ENCODE data around the gene COL9A1. TPM values are rescaled to one million over a fixed set of nuclear protein-coding genes. Genes with fewer than 3 reads are reported as not detected.

COL9A1 gene
- total RNA-seq, 1 experiment from 2014 or later = not detected

DNA sequence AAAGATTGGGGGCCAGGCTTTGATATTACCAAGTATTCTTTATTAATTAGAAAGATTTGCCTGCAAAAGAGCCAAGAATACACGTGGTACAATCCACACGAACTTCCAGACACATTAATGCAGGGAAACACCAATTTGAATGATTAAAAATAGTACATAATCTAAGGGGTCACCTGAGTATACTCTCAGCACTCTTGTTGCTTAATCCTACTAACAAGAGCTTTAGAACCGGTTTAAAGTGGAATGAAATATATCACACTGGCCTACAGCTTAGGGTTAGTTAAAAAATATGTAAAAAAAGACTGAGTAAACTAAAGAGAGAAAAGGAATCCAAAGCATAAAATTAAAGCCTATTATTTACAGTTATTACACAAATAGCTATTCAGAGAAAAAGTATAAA, 49.0 kb downstream of the COL9A1 start:
- ATAC-seq (no peak), DNase-seq (ENCODE audit: low read depth, low spot score) (no peak)
- Histone ChIP-seq H3K9ac (ENCODE audit: low read length) (no peak overlapping the region), H3K27ac (ENCODE audit: low read depth, low read length) (no peak overlapping the region), H2AFZ (ENCODE audit: low read depth, low read length, poor library complexity, severe bottlenecking) (no peak overlapping the region), H3K79me2 (ENCODE audit: insufficient read depth, low read length) (no peaks in the 10 kb centered on the region), H3K9me3 (ENCODE audit: control insufficient read depth in 1 of 2, insufficient read depth in 1 of 2, low read depth in 1 of 2, low read length in 2 of 2) (no peaks in the 10 kb centered on the region), H3K9me2 (ENCODE audit: insufficient read depth) (no peaks in the 10 kb centered on the region), H3K36me3 (ENCODE audit: control insufficient read depth in 1 of 2, insufficient read depth in 2 of 2, low read length in 2 of 2) (no peaks in the 10 kb centered on the region), H4K20me1 (ENCODE audit: insufficient read depth) (no peaks in the 10 kb centered on the region), H3K27me3 (ENCODE audit: insufficient read depth, low read length) (peaks cover 53% of the 10 kb centered on the region), H3K4me1 (ENCODE audit: control insufficient read depth in 1 of 2, insufficient read depth in 2 of 2, low read length in 2 of 2) (no peaks in the 10 kb centered on the region), H3K4me3 (replicated peaks in 1 of 2; ENCODE audit: low read depth in 1 of 2, low read length in 2 of 2) (no peak overlapping the region), H3K4me2 (ENCODE audit: low read length) (no peak overlapping the region)
- TF ChIP-seq EZH2 (IDR thresholded peaks at IDR 0.05) = no peak
- POLR2A ChIA-PET = no interaction called here
- CTCF ChIA-PET = interaction anchor here (1.3 kb wide), 1 partner anchor 33 kb away, joined by 4 read pairs; no protein-coding TSS in a partner anchor
- RAD21 ChIA-PET (ENCODE audit: low non-redundant PET in 1 of 2, low total read pairs in 2 of 2, uncharacterized antibody in 2 of 2, unreplicated experiment in 2 of 2) = interaction anchor here in 1 of 2 experiments (0.6 kb wide), 1 partner anchor 29 kb away, joined by 3 read pairs; no protein-coding TSS in a partner anchor
- BruUV-seq (replicated peaks) = no TSS peak
- intact Hi-C loops (cut with micrococcal nuclease) = no loop called here

DNA sequence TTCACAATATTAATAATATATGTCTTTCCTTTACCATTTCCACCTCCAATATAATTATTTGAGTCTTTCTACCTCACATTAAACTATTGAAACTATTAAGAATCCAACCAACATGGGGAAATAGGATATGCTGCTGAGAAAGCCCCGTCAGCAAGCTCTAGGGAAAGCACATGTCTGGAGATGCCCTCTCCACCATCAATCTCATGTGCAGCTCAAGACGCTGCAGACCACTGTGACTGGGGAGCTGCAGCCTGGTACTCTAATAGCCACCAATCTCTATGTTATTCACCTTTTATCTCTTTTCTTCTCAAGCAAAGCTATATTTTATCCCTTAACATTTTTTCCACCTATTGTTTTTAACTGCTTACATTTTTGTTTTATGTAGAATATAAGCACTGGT, 50.3 kb downstream of the COL9A1 start:
- H3K9me2 ChIP-seq (ENCODE audit: insufficient read depth) = no peaks in the 10 kb centered on the region
- H3K4me3 ChIP-seq (replicated peaks in 1 of 2; ENCODE audit: low read depth in 1 of 2, low read length in 2 of 2) = no peak overlapping the region
- no peak for TF ChIP-seq SIN3A (IDR thresholded peaks at IDR 0.05; ENCODE audit: low read depth)
- TF ChIP-seq EZH2phosphoT487 (IDR thresholded peaks at IDR 0.05; ENCODE audit: borderline replicate concordance) = no peak
- TF ChIP-seq, protein P1, sequence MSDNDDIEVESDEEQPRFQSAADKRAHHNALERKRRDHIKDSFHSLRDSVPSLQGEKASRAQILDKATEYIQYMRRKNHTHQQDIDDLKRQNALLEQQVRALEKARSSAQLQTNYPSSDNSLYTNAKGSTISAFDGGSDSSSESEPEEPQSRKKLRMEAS (IDR thresholded peaks at IDR 0.05) = no peak
- TF ChIP-seq ELF1 (IDR thresholded peaks at IDR 0.05; ENCODE audit: borderline replicate concordance, low read depth) = no peak
- no peak for TF ChIP-seq ZFX (IDR thresholded peaks at IDR 0.05)
- no peak for TF ChIP-seq TCF7L2 (IDR thresholded peaks at IDR 0.05; ENCODE audit: borderline replicate concordance, extremely low read depth, insufficient read depth, insufficient read length)
- no peak for TF ChIP-seq POLR2AphosphoS5 (IDR thresholded peaks at IDR 0.05; ENCODE audit: low read depth, low read length)
- TF ChIP-seq YY1 (IDR thresholded peaks at IDR 0.05; ENCODE audit: extremely low read depth, insufficient replicate concordance, low read depth, low read length) = no peak
- no peak for TF ChIP-seq FOSL1 (IDR thresholded peaks at IDR 0.05; ENCODE audit: low read depth)
- TF ChIP-seq SP1 (IDR thresholded peaks at IDR 0.05; ENCODE audit: low read depth) = no peak
- TF ChIP-seq ZNF274 (IDR thresholded peaks at IDR 0.05; ENCODE audit: low read depth, low read length) = no peak
- TF ChIP-seq RAD21 (IDR thresholded peaks at IDR 0.05; ENCODE audit: low read depth) = no peak
- TF ChIP-seq, protein P2, sequence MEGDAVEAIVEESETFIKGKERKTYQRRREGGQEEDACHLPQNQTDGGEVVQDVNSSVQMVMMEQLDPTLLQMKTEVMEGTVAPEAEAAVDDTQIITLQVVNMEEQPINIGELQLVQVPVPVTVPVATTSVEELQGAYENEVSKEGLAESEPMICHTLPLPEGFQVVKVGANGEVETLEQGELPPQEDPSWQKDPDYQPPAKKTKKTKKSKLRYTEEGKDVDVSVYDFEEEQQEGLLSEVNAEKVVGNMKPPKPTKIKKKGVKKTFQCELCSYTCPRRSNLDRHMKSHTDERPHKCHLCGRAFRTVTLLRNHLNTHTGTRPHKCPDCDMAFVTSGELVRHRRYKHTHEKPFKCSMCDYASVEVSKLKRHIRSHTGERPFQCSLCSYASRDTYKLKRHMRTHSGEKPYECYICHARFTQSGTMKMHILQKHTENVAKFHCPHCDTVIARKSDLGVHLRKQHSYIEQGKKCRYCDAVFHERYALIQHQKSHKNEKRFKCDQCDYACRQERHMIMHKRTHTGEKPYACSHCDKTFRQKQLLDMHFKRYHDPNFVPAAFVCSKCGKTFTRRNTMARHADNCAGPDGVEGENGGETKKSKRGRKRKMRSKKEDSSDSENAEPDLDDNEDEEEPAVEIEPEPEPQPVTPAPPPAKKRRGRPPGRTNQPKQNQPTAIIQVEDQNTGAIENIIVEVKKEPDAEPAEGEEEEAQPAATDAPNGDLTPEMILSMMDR (IDR thresholded peaks at IDR 0.05 in 2 of 3, conservative IDR thresholded peaks at IDR 0.05 in 1 of 3; ENCODE audit: borderline replicate concordance in 1 of 3, insufficient read depth in 1 of 3, low read depth in 2 of 3, low read length in 2 of 3) = no peak
- TF ChIP-seq EZH2 (IDR thresholded peaks at IDR 0.05) = no peak
- DNase-seq (ENCODE audit: low read depth, low spot score) = no peak
- H3K27ac ChIP-seq (ENCODE audit: low read depth, low read length) = no peak overlapping the region
- BruUV-seq (replicated peaks) = no TSS peak
- H3K4me1 ChIP-seq (ENCODE audit: control insufficient read depth in 1 of 2, insufficient read depth in 2 of 2, low read length in 2 of 2) = no peaks in the 10 kb centered on the region
- POLR2A ChIA-PET = no interaction called here
- H3K4me2 ChIP-seq (ENCODE audit: low read length) = no peak overlapping the region
- CTCF ChIA-PET = no interaction called here
- no peaks in the 10 kb centered on the region for H4K20me1 ChIP-seq (ENCODE audit: insufficient read depth)
- no peaks in the 10 kb centered on the region for H3K36me3 ChIP-seq (ENCODE audit: control insufficient read depth in 1 of 2, insufficient read depth in 2 of 2, low read length in 2 of 2)
- RAD21 ChIA-PET (ENCODE audit: low non-redundant PET in 1 of 2, low total read pairs in 2 of 2, uncharacterized antibody in 2 of 2, unreplicated experiment in 2 of 2) = no interaction called here
- H3K79me2 ChIP-seq (ENCODE audit: insufficient read depth, low read length) = no peaks in the 10 kb centered on the region
- no peak overlapping the region for H3K9ac ChIP-seq (ENCODE audit: low read length)
- intact Hi-C loops (cut with micrococcal nuclease) = no loop called here
- no peak overlapping the region for H2AFZ ChIP-seq (ENCODE audit: low read depth, low read length, poor library complexity, severe bottlenecking)
- H3K27me3 ChIP-seq (ENCODE audit: insufficient read depth, low read length) = peaks cover 65% of the 10 kb centered on the region
- no peak for ATAC-seq
- no peaks in the 10 kb centered on the region for H3K9me3 ChIP-seq (ENCODE audit: control insufficient read depth in 1 of 2, insufficient read depth in 1 of 2, low read depth in 1 of 2, low read length in 2 of 2)

Measured in HCT116 (cell line).